ENCODE data around the gene GATAD2A. TPM values are rescaled to one million over a fixed set of nuclear protein-coding genes. Genes with fewer than 3 reads are reported as not detected.
A peak's percentile ranks its signal among the peaks of the same experiment; 100 is the strongest.

The GATAD2A gene
- total and polyA plus RNA-seq, 2 of the 8 experiments (the other 6 are each of a cell fraction or from before 2014, with no cell fraction given), result 38.4 to 205 TPM

DNA sequence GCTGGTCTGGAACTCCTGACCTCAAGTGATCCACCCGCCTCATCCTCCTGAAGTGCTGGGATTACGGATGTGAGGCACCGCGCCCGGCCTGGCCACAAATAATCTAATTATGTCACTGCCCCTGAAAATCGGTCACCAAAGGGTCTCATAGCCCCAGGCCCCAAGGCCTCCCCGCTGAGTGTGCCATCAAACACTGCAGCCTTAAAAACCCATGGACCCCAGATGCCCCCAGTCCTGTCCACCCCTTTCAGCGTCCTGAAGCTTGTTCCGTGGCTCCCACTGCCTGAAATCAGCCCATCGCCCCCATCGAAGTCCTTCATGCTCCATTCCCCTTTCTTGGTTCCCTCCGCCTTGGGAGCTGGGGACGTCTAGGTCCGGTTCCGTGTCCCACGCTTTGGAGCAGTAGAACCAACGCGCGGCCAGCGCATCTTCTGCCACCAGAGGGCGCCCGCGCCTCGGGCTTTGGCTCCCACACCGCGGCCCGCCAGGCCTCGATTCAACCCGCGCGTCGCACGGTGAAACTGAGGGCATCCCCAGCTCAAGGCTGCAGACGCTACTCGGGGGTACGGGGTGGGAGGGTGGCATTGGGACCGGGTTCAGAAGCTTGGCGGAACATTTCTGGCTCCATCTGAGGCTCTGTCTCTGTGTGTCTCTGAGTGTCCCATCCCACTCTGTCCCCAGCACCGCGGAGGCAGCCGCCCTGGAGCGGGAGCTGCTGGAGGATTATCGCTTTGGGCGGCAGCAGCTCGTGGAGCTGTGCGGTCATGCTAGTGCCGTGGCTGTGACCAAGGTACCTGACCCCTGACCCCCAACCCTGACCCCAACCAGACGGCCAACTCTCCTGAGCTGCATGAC, 126.7 kb downstream of the GATAD2A start:
- Histone ChIP-seq H3K36me3 (ENCODE audit: control insufficient read depth in 2 of 4, insufficient read depth in 4 of 4, low read length in 3 of 4) (peaks cover 0 to 17% (median 9%) of the 10 kb centered on the region in 4 experiments; a peak in 6 of 8 replicates), H3K27me3 (replicated peaks in 1 of 4; ENCODE audit: control insufficient read depth in 3 of 4, extremely low read depth in 1 of 4, insufficient read depth in 3 of 4, low read length in 3 of 4) (no peaks in the 10 kb centered on the region; a peak in 1 of 7 replicates), H3K14ac (ENCODE audit: insufficient read length) (no peak overlapping the region), H2BK12ac (ENCODE audit: low read depth, low read length) (no peak overlapping the region; the same call in 1 of the 2 replicates), H4K8ac (ENCODE audit: extremely low read depth, insufficient read depth, low read length) (no peak overlapping the region), H2BK20ac (ENCODE audit: low read length) (no peak overlapping the region), H3K4me2 (ENCODE audit: insufficient read depth in 1 of 2, low read depth in 2 of 2, low read length in 2 of 2) (0 out of 4 replicates have a peak overlapping the region, but pooled peaks of 1 of the 2 experiments have one; percentile 35), H2BK120ac (replicated peaks; ENCODE audit: low read depth, low read length) (no peak overlapping the region), H2BK5ac (ENCODE audit: low read depth, low read length) (no peak overlapping the region), H3K9ac (replicated peaks in 1 of 4; ENCODE audit: extremely low read depth in 1 of 4, low read depth in 3 of 4, low read length in 3 of 4) (no peak overlapping the region), H3K9me3 (ENCODE audit: insufficient read depth in 2 of 2, low read depth in 1 of 2, low read length in 1 of 2) (no peaks in the 10 kb centered on the region), H3K23me2 (ENCODE audit: low read depth, low read length) (no peaks in the 10 kb centered on the region), H4K20me1 (replicated peaks in 1 of 2; ENCODE audit: control insufficient read depth in 1 of 2, insufficient read depth in 2 of 2, low read length in 2 of 2) (peaks cover 3 to 22% of the 10 kb centered on the region in 2 experiments), H3K4me1 (replicated peaks in 1 of 4; ENCODE audit: control insufficient read depth in 3 of 4, insufficient read depth in 4 of 4, low read length in 3 of 4) (peaks cover 0 to 3% (median 3%) of the 10 kb centered on the region in 4 experiments; a peak in 3 of 7 replicates), H3K4me3 (ENCODE audit: extremely low read depth in 1 of 4, insufficient read depth in 2 of 4, low read depth in 3 of 4, low read length in 4 of 4) (no peak overlapping the region), H3K18ac (ENCODE audit: extremely low read depth, low read length) (no peak overlapping the region), H3K56ac (replicated peaks; ENCODE audit: insufficient read length, low read depth, low read length) (no peak overlapping the region), H3K4ac (replicated peaks; ENCODE audit: insufficient read length, low read depth, low read length) (peak overlapping the region; percentile 35), H4K5ac (ENCODE audit: insufficient read length, low read depth, low read length) (peak overlapping the region; percentile 15), H3K23ac (ENCODE audit: insufficient read length) (no peak overlapping the region), H2AK5ac (ENCODE audit: low read depth, low read length) (no peak overlapping the region), H3K79me1 (ENCODE audit: low read depth, low read length) (no peaks in the 10 kb centered on the region), H3K79me2 (ENCODE audit: control insufficient read depth in 1 of 2, insufficient read depth in 2 of 2, low read length in 2 of 2) (no peaks in the 10 kb centered on the region), H3K27ac (ENCODE audit: low read depth, low read length) (no peak overlapping the region), H2AFZ (ENCODE audit: low read length) (no peak overlapping the region), H4K91ac (replicated peaks; ENCODE audit: insufficient read length, low read length) (no peak overlapping the region), H2BK15ac (ENCODE audit: low read length) (no peak overlapping the region)
- ChIA-PET CTCF (ENCODE audit: partially characterized antibody) (interaction anchor here (0.5 to 6.7 kb wide), 39 partner anchors 9 to 483 kb away, joined by 3 to 181 read pairs (median 4); partner anchors contain the start of genes GMIP, NDUFA13 and TSSK6), POLR2A (ENCODE audit: partially characterized antibody) (interaction anchor here (0.7 to 3.5 kb wide), 19 partner anchors 8 to 112 kb away, joined by 3 to 17 read pairs (median 4); partner anchors contain the start of genes GMIP, LPAR2, NDUFA13 and TSSK6)
- FAIRE-seq (no peak), DNase-seq (ENCODE audit: low read depth in 1 of 2, low spot score in 2 of 2) (peak in 1 of 2 experiments; percentile 97)
- 39% methylated on average over 48 of the region's 48 CpGs; no CpG with 5 or more reads in 1 of the 2 experiments for WGBS, 2 experiments (ENCODE audit: extremely low coverage in 1 of 2, insufficient coverage in 1 of 2, insufficient read length in 1 of 2, insufficient replicate concordance in 2 of 2, low coverage in 1 of 2, low lambda C conversion rate in 2 of 2, missing lambda C conversion rate in 1 of 2)
- TF ChIP-seq SIN3A (conservative IDR thresholded peaks at IDR 0.05 in 1 of 2, IDR thresholded peaks at IDR 0.05 in 1 of 2; ENCODE audit: low read depth in 1 of 2, low read length in 2 of 2) (0 out of 4 replicates have a peak, but pooled peaks of 1 of the 2 experiments have one; percentile 37), CREB1 (IDR thresholded peaks at IDR 0.05) (0 out of 2 replicates have a peak, but pooled peaks have one; percentile 51), TAF7 (optimal IDR thresholded peaks at IDR 0.05; ENCODE audit: borderline replicate concordance, low read depth, low read length) (peak; percentile 44), JUND (IDR thresholded peaks at IDR 0.05; ENCODE audit: low read length) (no peak), POLR2A (IDR thresholded peaks at IDR 0.05; ENCODE audit: control extremely low read depth in 1 of 2, low read depth in 2 of 2, low read length in 2 of 2) (0 out of 3 replicates have a peak, but pooled peaks of 1 of the 2 experiments have one; percentile 21)
- TF ChIP-seq, protein P1, sequence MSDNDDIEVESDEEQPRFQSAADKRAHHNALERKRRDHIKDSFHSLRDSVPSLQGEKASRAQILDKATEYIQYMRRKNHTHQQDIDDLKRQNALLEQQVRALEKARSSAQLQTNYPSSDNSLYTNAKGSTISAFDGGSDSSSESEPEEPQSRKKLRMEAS (IDR thresholded peaks at IDR 0.05), result peak; percentile 69; the same call in 1 of the 2 replicates
- TF ChIP-seq, protein P2, sequence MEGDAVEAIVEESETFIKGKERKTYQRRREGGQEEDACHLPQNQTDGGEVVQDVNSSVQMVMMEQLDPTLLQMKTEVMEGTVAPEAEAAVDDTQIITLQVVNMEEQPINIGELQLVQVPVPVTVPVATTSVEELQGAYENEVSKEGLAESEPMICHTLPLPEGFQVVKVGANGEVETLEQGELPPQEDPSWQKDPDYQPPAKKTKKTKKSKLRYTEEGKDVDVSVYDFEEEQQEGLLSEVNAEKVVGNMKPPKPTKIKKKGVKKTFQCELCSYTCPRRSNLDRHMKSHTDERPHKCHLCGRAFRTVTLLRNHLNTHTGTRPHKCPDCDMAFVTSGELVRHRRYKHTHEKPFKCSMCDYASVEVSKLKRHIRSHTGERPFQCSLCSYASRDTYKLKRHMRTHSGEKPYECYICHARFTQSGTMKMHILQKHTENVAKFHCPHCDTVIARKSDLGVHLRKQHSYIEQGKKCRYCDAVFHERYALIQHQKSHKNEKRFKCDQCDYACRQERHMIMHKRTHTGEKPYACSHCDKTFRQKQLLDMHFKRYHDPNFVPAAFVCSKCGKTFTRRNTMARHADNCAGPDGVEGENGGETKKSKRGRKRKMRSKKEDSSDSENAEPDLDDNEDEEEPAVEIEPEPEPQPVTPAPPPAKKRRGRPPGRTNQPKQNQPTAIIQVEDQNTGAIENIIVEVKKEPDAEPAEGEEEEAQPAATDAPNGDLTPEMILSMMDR (IDR thresholded peaks at IDR 0.05; ENCODE audit: control extremely low read depth in 1 of 3, insufficient read depth in 1 of 3, low read depth in 1 of 3, low read length in 3 of 3), result peak; percentile 94 to 96 (median 96)

Data from H1 (cell line).